ENCODE measurements around the gene VRK1.

VRK1 gene

GRCh38 chr14:96926001-96926400 is 128.8 kb downstream of the VRK1 start:
- DNase-seq: no peak

GRCh38 chr14:96928779-96929380 is 131.7 kb downstream of the VRK1 start:
- no peak for DNase-seq

DNA sequence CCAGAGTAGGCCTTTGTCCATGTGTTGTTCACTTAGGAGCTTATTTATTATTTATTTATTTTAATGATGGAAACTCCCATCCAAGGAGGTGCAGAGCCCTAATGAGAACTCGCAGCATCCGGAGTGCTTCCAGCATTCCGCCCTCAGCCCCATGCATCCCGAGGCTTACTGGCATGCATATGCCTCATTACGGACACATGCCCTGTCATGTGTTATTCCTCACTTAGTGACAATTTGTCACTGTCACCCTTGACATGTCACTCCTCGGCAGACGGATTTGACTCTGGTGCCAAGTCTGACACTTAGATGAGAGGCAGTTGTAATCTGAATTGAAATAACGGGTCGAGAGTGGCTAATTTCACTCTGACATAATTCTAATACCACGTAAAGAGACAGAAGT is 132.8 kb downstream of the VRK1 start:
- DNase-seq: no peak

DNA sequence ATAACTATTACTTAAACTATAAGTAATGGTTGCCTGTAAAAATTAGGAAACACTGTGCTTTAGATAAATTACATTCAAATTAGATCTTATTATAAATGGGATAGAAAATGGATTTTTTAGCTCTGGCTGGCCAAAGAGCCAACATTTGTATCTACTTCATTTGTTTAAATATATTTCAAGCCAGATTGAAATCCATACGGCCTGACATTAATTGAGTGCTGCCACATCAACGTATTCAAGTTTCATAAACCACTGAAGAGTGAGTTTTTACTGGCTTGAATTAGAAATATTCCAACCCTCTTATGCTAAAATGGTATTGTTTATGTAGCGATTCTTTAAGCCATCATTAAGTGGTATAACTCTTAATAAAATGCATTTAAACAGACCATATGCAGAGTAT is 133.3 kb downstream of the VRK1 start:
- no peak for DNase-seq
